K562 (cell line): ENCODE measurements around the gene SRSF9. TPM values are rescaled to one million over a fixed set of nuclear protein-coding genes. Genes with fewer than 3 reads are reported as not detected.

ENCODE experiments used
- ARNT ChIP-seq, 2 experiments: fragments of 450-650 bp; IDR thresholded peaks; 2 replicates each; pipeline ENCODE4 v1.6.1; 2016; ENCODE audit warnings: mild to moderate bottlenecking in 1 of 2
- CBFA2T2 ChIP-seq: fragments of 450-650 bp; conservative IDR thresholded peaks from 2 replicates; pipeline ENCODE4 v1.6.1; 2017; ENCODE audit warnings: mild to moderate bottlenecking
- ELF4 ChIP-seq: fragments of 450-650 bp; formaldehyde crosslinking; IDR thresholded peaks from 2 replicates; pipeline ENCODE4 v1.4.0; 2022; ENCODE audit warnings: missing genetic modification characterization
- FOXJ3 ChIP-seq: sonication (generic); formaldehyde crosslinking; IDR thresholded peaks from 2 replicates; pipeline ENCODE4 v1.4.0; 2020; ENCODE audit warnings: mild to moderate bottlenecking, missing genetic modification reagents
- FOXP1 ChIP-seq: sonication (generic); formaldehyde crosslinking; IDR thresholded peaks from 2 replicates; pipeline ENCODE4 v1.8.0; 2022; ENCODE audit warnings: mild to moderate bottlenecking, missing genetic modification reagents
- GATA2 ChIP-seq: sonication (generic); formaldehyde crosslinking; IDR thresholded peaks from 2 replicates; pipeline ENCODE4 v1.4.0; 2020; ENCODE audit warnings: mild to moderate bottlenecking, missing genetic modification reagents
- GTF2A2 ChIP-seq: IDR thresholded peaks from 2 replicates; pipeline ENCODE4 v1.6.1; 2016; ENCODE audit warnings: mild to moderate bottlenecking, missing genetic modification characterization, missing compliant biosample characterization
- HMGN3 ChIP-seq: IDR thresholded peaks from 2 replicates; pipeline ENCODE4 v1.6.1; 2011; ENCODE audit warnings: borderline replicate concordance, low read depth, mild to moderate bottlenecking, mixed read lengths, low read length; ENCODE audit not compliant: insufficient read length; ENCODE audit errors: extremely low read depth
- KAT2B ChIP-seq: IDR thresholded peaks from one replicate; pipeline ENCODE4 v1.6.1; 2012; ENCODE audit warnings: low read depth, mild to moderate bottlenecking, control low read depth, inconsistent platforms, low read length, moderate library complexity
- MED1 ChIP-seq: sonication (generic); formaldehyde crosslinking; IDR thresholded peaks from 2 replicates; pipeline ENCODE4 v1.8.1; 2023; ENCODE audit warnings: missing genetic modification reagents, borderline replicate concordance
- MEF2D ChIP-seq: conservative IDR thresholded peaks from 2 replicates; pipeline ENCODE4 v1.6.1; 2016; ENCODE audit warnings: low read depth, missing genetic modification characterization, missing compliant biosample characterization
- NFYB ChIP-seq: IDR thresholded peaks from 2 replicates; pipeline ENCODE4 v1.6.1; 2011; ENCODE audit warnings: mild to moderate bottlenecking, moderate library complexity; ENCODE audit not compliant: insufficient read length; ENCODE audit errors: extremely low read depth
- SMAD1 ChIP-seq: fragments of 150-350 bp; IDR thresholded peaks from 2 replicates; pipeline ENCODE4 v1.6.1; 2014; ENCODE audit warnings: low read length, low read depth; ENCODE audit not compliant: partially characterized antibody
- STAT5A ChIP-seq: IDR thresholded peaks from 2 replicates; pipeline ENCODE4 v1.6.1; 2012; ENCODE audit warnings: low read length, inconsistent platforms, borderline replicate concordance
- ZFPM2 ChIP-seq: fragments of 250-450 bp; sonication (Bioruptor Pico); IDR thresholded peaks from 2 replicates; pipeline ENCODE4 v1.5.1; 2022; ENCODE audit warnings: mild to moderate bottlenecking
- ZKSCAN8 ChIP-seq: fragments of 200-800 bp; sonication (Bioruptor generic); IDR thresholded peaks from 2 replicates; pipeline ENCODE4 v1.6.1; 2016; ENCODE audit warnings: missing genetic modification characterization, missing compliant biosample characterization
- ZNF263 ChIP-seq: sonication (generic); formaldehyde crosslinking; IDR thresholded peaks from 2 replicates; pipeline ENCODE4 v1.8.0; 2022; ENCODE audit warnings: mild to moderate bottlenecking, missing genetic modification reagents, borderline replicate concordance
- polyA plus RNA-seq, 8 experiments: library from polyadenylated mRNA; depleted of rRNA in 4 of 8; stranded (reverse) in 5 of 8; unstranded in 3 of 8; fragments of >200 nt; fragmentation: Nextera tagmentation in 2 of 8; fragmentation: Illumina TruSeq in 1 of 8; extraction: Ambion mirVana in 2 of 8; extraction: Trizol in 1 of 8; gene quantifications; 2 replicates each; pipeline versions ENCODE4 v1.2.1 to v1.2.3, GENCODE V29; 2011 to 2014; ENCODE audit warnings: inconsistent platforms in 1 of 8, missing spikeins in 1 of 8
- total RNA-seq, 7 experiments: library from RNA; depleted of rRNA in 6 of 7; stranded (reverse); fragments of >200 nt in 6 of 7; fragmentation: Illumina TruSeq in 2 of 7; extraction: Trizol in 2 of 7; gene quantifications; 2 replicates each; pipeline versions ENCODE4 v1.2.1 to v1.2.3, GENCODE V29; 2011 to 2021; ENCODE audit warnings: low replicate concordance in 1 of 7
- TF ChIP-seq, protein P1 (sequence below), 2 experiments: fragments of 450-650 bp; IDR thresholded peaks; 2 replicates each; pipeline ENCODE4 v1.6.1; 2018; ENCODE audit warnings: mild to moderate bottlenecking in 2 of 2, low read depth in 1 of 2; ENCODE audit not compliant: partially characterized antibody in 2 of 2
- TF ChIP-seq, protein P2 (sequence below), 2 experiments: IDR thresholded peaks in 1 of 2; conservative IDR thresholded peaks in 1 of 2; 2 replicates each; pipeline ENCODE4 v1.6.1; 2016; ENCODE audit warnings: low read depth in 2 of 2, mild to moderate bottlenecking in 1 of 2, missing compliant biosample characterization in 1 of 2, missing genetic modification characterization in 1 of 2, moderate library complexity in 1 of 2
- TF ChIP-seq, protein P3 (sequence below): IDR thresholded peaks from 2 replicates; pipeline ENCODE4 v1.6.1; 2016; ENCODE audit warnings: missing genetic modification characterization, missing compliant biosample characterization

SRSF9 gene
- total and polyA plus RNA-seq, 9 of the 15 experiments (the other 6 are each of a cell fraction or from before 2014, with no cell fraction given) = 40.3 to 291 (median 230) TPM

DNA sequence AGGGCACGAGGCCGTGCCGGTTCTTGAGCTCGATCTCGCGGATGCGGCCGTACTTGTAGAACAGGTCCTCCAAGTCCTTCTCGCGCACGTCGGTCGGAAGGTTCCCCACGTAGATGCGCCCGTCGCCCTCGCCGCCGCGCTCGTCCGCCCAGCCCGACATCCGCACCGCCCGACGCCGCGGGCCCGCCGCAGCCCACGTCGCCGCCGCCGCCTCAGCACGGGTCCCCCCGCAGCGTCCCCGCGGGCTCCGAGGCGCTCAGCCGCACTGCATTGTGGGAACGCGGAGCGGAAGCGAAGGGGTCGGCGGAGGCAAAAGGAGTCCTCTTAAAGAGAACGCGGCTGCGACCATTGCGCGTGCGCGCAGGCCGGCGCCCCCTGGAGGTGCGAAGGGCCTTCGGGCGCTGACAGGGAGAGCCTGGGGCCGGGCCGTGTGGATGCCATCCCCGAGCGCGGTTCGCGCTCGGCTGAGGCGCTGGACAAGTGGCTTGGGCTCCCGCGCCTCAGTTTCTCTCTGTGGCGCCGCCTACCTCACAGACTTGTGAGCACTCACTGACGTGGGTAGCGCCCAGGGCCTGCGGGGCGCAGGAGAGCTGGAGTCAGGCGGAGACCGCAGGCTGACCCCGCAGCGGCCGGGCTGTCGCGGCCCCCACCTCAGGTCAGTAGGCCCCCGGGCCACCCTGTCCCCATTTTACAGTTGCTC, at the start of gene SRSF9 (continued):
- TF ChIP-seq, protein P1, sequence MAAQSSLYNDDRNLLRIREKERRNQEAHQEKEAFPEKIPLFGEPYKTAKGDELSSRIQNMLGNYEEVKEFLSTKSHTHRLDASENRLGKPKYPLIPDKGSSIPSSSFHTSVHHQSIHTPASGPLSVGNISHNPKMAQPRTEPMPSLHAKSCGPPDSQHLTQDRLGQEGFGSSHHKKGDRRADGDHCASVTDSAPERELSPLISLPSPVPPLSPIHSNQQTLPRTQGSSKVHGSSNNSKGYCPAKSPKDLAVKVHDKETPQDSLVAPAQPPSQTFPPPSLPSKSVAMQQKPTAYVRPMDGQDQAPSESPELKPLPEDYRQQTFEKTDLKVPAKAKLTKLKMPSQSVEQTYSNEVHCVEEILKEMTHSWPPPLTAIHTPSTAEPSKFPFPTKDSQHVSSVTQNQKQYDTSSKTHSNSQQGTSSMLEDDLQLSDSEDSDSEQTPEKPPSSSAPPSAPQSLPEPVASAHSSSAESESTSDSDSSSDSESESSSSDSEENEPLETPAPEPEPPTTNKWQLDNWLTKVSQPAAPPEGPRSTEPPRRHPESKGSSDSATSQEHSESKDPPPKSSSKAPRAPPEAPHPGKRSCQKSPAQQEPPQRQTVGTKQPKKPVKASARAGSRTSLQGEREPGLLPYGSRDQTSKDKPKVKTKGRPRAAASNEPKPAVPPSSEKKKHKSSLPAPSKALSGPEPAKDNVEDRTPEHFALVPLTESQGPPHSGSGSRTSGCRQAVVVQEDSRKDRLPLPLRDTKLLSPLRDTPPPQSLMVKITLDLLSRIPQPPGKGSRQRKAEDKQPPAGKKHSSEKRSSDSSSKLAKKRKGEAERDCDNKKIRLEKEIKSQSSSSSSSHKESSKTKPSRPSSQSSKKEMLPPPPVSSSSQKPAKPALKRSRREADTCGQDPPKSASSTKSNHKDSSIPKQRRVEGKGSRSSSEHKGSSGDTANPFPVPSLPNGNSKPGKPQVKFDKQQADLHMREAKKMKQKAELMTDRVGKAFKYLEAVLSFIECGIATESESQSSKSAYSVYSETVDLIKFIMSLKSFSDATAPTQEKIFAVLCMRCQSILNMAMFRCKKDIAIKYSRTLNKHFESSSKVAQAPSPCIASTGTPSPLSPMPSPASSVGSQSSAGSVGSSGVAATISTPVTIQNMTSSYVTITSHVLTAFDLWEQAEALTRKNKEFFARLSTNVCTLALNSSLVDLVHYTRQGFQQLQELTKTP (IDR thresholded peaks at IDR 0.05; ENCODE audit: low read depth in 1 of 2, partially characterized antibody in 2 of 2) = no peak
- TF ChIP-seq, protein P2, sequence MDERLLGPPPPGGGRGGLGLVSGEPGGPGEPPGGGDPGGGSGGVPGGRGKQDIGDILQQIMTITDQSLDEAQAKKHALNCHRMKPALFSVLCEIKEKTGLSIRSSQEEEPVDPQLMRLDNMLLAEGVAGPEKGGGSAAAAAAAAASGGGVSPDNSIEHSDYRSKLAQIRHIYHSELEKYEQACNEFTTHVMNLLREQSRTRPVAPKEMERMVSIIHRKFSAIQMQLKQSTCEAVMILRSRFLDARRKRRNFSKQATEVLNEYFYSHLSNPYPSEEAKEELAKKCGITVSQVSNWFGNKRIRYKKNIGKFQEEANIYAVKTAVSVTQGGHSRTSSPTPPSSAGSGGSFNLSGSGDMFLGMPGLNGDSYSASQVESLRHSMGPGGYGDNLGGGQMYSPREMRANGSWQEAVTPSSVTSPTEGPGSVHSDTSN (CRISPR knock-in tag; IDR thresholded peaks at IDR 0.05; ENCODE audit: low read depth) = no peak
- TF ChIP-seq, protein P2 (tag; conservative IDR thresholded peaks at IDR 0.05; ENCODE audit: low read depth) = no peak
- TF ChIP-seq ZKSCAN8 (CRISPR knock-in tag) = no peak
- no peak for TF ChIP-seq ELF4 (CRISPR knock-in tag)
- no peak for TF ChIP-seq GTF2A2 (tag)
- TF ChIP-seq NFYB = no peak
- TF ChIP-seq ARNT (IDR thresholded peaks at IDR 0.05) = no peak
- TF ChIP-seq GATA2 (CRISPR knock-in tag) = no peak
- peak; percentile 89 for TF ChIP-seq HMGN3
- no peak for TF ChIP-seq FOXJ3 (CRISPR knock-in tag)
- no peak for TF ChIP-seq MED1 (CRISPR knock-in tag)
- peak; percentile 26; the same call in 1 of the 2 replicates for TF ChIP-seq ZFPM2 (CRISPR knock-in tag)
- TF ChIP-seq ZNF263 (CRISPR knock-in tag) = no peak
- TF ChIP-seq SMAD1 = peak; percentile 85
- TF ChIP-seq, protein P3, sequence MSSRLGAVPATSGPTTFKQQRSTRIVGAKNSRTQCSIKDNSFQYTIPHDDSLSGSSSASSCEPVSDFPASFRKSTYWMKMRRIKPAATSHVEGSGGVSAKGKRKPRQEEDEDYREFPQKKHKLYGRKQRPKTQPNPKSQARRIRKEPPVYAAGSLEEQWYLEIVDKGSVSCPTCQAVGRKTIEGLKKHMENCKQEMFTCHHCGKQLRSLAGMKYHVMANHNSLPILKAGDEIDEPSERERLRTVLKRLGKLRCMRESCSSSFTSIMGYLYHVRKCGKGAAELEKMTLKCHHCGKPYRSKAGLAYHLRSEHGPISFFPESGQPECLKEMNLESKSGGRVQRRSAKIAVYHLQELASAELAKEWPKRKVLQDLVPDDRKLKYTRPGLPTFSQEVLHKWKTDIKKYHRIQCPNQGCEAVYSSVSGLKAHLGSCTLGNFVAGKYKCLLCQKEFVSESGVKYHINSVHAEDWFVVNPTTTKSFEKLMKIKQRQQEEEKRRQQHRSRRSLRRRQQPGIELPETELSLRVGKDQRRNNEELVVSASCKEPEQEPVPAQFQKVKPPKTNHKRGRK (tag) = no peak
- no peak for TF ChIP-seq MEF2D
- TF ChIP-seq KAT2B = peak; percentile 56
- no peak for TF ChIP-seq STAT5A
- peak; percentile 69 for TF ChIP-seq FOXP1 (CRISPR knock-in tag)
- no peak for TF ChIP-seq CBFA2T2
